NT2/D1 (cell line): Measurements from ENCODE around the gene ZFYVE21.

ENCODE experiments used
- SUZ12 ChIP-seq: IDR thresholded peaks from 2 replicates; pipeline ENCODE4 v1.6.1; 2011; ENCODE audit not compliant: insufficient read length, insufficient read depth; ENCODE audit errors: extremely low read depth
- YY1 ChIP-seq: IDR thresholded peaks from 2 replicates; pipeline ENCODE4 v1.6.1; 2011; ENCODE audit not compliant: insufficient read length, insufficient read depth
- ZNF274 ChIP-seq: IDR thresholded peaks from 2 replicates; pipeline ENCODE4 v1.6.1; 2011; ENCODE audit warnings: mild to moderate bottlenecking, low read depth, low read length

DNA sequence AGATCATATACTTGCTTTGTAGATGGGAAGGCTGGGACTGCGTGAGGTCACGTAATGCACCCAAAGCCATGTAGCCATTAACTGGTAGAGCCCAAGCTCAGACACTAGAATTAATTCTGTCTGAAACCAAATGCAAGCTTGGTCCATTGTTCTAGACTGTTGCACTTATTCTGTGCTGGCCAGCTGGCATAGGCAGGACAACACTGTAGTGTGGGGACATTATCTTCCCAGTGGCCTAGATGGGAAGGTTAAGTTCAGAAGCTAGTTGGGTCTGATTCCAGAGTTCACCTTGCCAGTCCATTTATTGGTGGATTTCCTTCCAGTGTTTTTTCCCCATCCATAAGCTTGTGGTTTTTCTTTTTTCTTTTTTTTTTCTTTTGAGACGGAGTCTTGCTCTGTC lies 47.5 kb upstream of the ZFYVE21 start:
- TF ChIP-seq ZNF274 (no peak), YY1 (no peak), SUZ12 (no peak)
